Activated CD4-positive, CD25-positive, alpha-beta regulatory T cell treated with anti-CD3 and anti-CD28 coated beads, Interleukin-2, amount 50 U/mL, for 16 hours (primary cell): ENCODE data around the gene AGAP9.
"Not testable (repeated sequence)": the region's sequence is repeated elsewhere in the genome, so short reads cannot be mapped to it uniquely, and the experiment has no call there.

Experiments
- DNase-seq: peaks from one replicate; pipeline ENCODE4 v3.0.0-alpha.2; 2020; ENCODE audit warnings: low read depth, low spot score

The AGAP9 gene

DNA sequence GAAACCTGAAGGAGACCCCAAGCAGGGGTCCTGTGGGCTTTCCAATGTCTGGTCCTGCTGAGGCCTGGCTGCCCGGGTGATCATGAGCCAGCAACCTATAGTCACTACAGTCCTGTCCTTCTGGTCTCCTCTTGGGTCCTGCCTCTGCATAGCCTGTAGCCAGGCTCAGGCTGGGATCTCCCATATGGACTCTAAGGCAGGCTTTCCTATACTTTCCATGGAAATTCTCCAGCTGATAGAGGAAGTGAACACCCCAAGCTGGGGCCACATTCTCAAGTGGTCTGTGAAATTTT, 66.0 kb downstream of the AGAP9 start:
- DNase-seq: no peak

DNA sequence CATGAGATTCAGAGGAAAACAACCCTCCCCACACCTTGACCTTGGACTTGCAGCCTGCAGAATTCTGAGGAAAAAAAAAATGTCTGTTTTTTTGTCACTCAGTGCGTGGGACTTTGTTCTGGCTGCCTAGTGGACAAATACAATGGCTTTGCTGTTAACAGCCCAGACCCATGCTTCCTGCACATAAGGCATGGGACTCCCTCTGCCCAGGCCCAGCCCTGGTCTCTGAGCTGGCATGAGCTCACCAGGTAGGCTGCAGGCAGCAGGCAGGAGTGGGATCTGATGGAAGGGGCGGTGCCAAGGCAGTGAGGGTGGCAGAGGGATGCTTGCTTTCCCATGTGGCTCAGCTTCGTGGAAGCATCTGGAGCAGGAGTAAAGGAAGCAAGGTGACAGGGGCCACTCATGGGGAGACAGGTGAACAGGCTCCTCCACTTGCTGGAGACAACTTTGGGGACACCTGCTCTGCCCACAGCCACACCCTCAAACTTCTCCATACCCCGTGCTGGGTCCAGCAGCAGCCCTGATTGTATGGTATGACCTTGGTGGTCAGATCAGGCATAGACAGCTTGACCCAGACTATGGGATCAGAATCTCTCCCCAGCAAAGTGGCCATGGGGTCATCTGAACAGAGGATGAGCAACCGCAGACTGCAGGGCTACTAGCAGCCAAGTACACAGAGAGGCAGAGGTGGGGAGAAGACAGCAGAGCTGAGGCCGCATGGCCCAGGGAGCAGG, 66.5 kb downstream of the AGAP9 start:
- DNase-seq: no peak

DNA sequence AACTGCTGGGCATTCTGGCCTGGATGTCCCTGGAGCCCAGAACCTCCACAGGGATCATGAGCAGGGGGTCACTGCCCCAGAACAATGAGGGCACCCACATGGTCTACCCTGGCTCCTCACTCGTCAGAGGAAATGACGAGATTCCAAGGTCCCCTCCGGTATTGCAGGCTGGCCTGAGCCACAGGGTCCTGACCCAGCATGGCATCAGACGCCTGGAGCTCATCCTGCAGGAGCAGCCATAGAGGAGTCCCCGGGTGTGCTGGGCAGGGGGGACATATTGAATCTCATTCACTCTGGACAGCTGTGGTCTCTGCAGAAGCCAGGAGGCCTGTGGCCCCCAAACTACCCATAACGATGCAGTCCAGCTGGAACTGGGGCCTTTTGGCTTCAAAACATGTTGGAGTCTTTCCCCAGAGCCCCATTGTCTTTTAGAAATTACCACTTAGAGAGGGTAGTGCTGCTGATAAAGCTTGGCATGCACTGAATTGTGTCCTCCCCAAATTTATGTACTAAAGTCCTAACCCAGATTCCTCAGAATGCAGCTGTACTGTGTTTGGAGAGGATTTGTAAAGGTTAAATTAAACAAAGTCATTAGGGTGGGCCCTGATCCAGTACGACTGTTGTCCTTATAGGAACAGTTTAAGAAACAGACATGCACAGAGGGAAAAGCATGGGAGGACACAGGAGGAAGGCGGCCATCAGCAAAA, 67.2 kb downstream of the AGAP9 start:
- no peak for DNase-seq

DNA sequence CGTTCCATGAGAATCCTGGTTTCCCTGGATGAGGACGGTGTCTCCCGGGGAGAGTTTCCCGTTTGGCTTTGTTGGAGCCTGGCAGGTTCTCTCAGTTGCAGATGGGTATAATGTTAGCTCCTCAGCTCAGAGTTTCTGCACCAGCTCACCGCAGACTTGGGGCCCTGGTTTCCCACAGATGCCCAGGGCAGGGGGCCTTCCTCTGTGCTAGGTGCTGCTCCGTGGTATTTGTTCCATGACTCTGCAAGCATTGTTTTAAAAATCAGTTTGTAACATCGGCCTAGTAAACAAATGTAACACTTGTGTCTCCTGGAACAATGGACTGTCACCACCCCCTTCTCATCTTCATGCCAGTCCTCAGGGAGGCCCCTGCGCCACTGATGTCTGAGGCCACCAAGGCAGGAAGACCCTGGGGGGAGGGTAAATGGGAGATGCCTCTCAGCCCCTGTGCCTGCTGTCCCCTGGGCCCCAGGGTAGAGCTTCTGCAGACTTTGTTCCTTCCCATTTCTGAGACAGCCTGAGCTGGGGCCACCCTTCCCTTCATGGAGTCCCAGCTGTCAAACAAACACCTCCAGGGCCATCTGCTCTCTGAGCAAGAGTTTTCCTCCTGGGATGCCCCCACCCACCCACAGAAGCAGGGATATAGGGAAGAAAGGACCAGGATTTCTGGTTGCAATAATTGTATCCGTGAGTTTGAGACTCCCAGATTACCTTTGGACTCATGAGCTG, 67.9 kb downstream of the AGAP9 start:
- not testable (repeated sequence) for DNase-seq

DNA sequence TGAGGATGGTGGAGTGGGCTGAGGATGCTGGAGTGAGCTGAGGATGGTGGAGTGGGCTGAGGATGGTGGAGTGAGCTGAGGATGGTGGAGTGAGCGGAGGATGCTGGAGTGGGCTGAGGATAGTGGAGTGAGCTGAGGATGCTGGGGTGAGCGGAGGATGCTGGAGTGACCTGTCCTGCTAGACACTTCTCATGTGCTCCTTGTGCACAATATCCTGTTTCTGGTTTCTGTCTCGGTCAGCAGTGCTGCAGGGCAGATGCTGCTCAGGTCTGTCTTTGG, 68.7 kb downstream of the AGAP9 start:
- DNase-seq: no peak

DNA sequence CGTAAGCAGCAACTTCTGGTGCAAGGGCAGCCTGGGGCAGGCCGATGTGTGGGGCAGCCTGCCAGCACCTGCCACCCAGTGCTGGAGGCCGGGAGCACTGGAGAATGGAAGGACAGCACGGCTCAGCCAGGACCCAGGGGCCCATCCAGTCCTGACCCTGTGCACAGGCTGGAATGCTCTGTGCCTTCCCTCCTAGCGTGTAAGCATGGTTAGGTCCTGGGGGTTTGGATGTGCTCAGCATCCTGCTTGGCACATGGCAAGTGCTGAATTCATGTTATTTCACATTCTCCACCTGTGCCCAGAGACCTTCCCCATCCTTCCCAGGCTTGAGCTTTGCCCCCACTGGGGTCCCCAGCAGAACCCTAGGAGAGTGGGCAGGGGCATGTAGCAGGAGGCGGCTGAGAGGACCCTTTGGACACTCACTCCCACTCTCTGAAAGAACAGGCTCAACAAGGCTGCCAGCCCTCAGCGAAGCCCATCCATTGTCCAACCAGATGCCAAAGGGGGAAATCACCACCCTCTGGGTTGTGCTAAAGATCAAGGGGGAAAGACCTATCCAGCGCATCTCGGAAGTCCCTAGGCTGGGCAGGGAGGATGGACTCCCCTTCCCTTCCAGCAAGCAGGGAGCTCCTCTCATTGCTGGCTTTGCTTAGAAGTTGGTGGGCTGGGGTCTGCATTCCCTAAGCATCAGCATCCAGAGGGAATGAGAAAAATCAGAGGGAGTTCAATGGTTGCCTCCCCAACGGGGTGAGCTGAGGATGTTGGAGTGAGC, 69.2 kb downstream of the AGAP9 start:
- no peak for DNase-seq

DNA sequence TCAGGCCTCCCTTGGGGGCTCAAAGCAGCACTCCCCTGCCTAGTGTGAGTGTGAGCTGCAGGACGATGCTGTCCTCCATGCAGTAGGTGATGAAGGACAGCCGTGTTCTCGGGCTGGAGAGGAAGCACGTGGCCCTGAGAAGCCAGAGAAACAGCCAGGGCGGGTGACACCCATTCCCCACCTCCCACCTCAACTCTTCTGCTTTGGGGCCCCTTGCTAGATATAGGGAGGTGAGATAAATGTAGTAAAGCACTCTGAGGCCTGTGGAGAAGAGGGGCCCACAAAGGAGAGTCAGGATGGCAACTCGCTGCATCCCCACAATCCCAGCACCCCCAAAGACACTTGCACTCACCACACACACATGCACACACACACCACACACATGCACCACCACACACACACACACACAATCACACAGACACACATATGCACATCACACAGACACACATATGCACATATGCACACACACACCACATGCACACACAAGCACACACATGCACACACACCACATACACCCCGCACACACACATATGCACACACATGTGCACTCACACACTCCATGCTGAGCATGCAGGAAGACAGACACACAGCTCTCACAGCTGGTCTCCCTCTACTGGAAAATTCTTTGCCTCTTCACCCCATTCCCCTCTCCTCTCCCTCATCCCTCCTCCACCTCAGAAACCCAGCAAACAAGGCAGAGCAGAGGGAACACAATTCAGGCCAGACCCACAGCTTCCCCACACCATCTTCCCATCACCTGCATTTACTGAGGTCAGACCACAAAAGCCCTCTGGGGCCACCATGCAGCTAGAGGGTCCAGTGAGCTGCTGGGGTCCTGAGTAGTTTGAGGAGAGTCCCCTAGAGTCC, 70.1 kb downstream of the AGAP9 start:
- DNase-seq: no peak

DNA sequence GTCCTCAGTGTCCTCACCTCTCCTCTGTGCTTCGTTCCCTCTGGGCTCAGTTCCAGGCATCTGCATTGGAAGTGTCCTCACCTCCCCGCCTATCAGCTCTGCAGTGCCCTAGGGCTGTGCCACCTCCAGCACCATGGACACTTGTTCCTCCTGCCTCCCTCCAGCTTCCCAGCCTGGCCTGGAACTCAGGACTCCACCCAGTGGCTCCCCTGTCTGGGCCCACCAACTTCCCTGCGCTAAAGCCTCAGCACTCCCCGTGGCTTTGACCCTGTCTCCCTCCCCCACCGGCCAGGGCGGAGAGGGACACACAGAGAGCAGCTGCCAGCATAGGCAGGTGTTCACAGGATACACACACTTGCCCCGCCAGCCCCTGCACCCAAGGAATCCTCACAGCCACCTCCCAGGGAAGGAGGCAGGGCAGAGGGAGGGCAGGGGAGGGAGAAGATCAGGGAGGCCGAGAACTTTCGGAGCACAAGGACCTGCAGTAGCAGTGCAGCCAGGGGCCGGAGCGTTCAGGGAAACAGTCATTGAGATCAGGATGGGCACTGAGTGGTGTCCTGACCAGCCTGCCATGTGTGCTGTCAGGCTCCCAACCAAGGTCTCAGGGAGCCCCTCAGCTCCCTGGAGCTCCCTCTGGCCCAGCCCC, 70.8 kb downstream of the AGAP9 start:
- DNase-seq: no peak

DNA sequence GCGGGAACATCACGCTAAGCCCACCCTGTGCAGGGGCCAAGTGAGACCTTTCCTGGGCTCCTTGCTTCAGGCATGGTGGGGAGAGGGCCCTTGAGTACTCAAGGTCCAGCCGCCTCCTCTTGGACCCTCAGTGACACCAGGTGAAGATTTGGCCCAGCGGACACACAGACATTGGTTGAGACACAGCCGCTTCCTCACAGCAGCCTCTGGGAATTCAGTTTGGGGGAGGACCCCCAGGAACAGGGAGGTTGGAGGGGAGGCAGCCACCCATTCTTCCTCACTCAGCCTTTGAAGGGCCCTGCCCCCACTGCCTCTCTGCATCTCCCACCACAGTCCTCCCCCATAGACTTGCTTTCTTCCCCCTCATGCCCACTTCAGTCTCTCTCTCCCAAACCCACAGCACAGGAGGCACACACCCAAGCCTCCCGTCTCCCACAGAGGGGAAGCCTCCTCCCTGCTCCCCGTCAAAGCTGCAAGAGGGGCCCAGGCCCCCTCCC, 71.4 kb downstream of the AGAP9 start:
- DNase-seq: no peak
